ENCODE measurements around the gene CAMK1D.

The CAMK1D gene

GRCh38 chr10:12592967-12593366 lies 243.6 kb downstream of the CAMK1D start:
- intact Hi-C loops (cut with DNase I; ENCODE audit: low total_unique reads), result no loop called here
- no peaks in the 10 kb centered on the region for H3K36me3 ChIP-seq
- no peaks in the 10 kb centered on the region for H3K27me3 ChIP-seq
- H3K9me3 ChIP-seq, result peaks cover 0 to 3% (median 0%) of the 10 kb centered on the region in 3 donors
- H3K27ac ChIP-seq, result no peak overlapping the region
- no peaks in the 10 kb centered on the region for H3K4me1 ChIP-seq
- H3K4me3 ChIP-seq, result no peak overlapping the region
- TF ChIP-seq CTCF (IDR thresholded peaks at IDR 0.05), result no peak
- no peak for DNase-seq

- DNase-seq, result peak in 1 of 2 donors; percentile 47
- Histone ChIP-seq H3K27ac (no peak overlapping the region), H3K9me3 (peaks cover 0 to 3% (median 0%) of the 10 kb centered on the region in 3 donors), H3K4me3 (no peak overlapping the region), H3K4me1 (no peaks in the 10 kb centered on the region), H3K36me3 (no peaks in the 10 kb centered on the region), H3K27me3 (no peaks in the 10 kb centered on the region)
- intact Hi-C loops (cut with DNase I; ENCODE audit: low total_unique reads), result no loop called here
- no peak for TF ChIP-seq CTCF (IDR thresholded peaks at IDR 0.05)
Measured at GRCh38 chr10:12594448-12594944, 245.1 kb downstream of the CAMK1D start.

- Histone ChIP-seq H3K9me3 (peaks cover 0 to 3% (median 0%) of the 10 kb centered on the region in 3 donors), H3K27me3 (no peaks in the 10 kb centered on the region), H3K36me3 (no peaks in the 10 kb centered on the region), H3K4me1 (no peaks in the 10 kb centered on the region), H3K27ac (no peak overlapping the region), H3K4me3 (no peak overlapping the region)
- no peak for DNase-seq
- TF ChIP-seq CTCF (IDR thresholded peaks at IDR 0.05), result no peak
- intact Hi-C loops (cut with DNase I; ENCODE audit: low total_unique reads), result no loop called here
Measured at GRCh38 chr10:12595936-12596576, 246.7 kb downstream of the CAMK1D start.

GRCh38 chr10:12597176-12597575 lies 247.8 kb downstream of the CAMK1D start:
- H3K9me3 ChIP-seq, result peaks cover 0 to 3% (median 0%) of the 10 kb centered on the region in 3 donors
- DNase-seq, result no peak
- H3K27me3 ChIP-seq, result no peaks in the 10 kb centered on the region
- no peak overlapping the region for H3K27ac ChIP-seq
- H3K4me1 ChIP-seq, result no peaks in the 10 kb centered on the region
- TF ChIP-seq CTCF (IDR thresholded peaks at IDR 0.05), result no peak
- H3K36me3 ChIP-seq, result no peaks in the 10 kb centered on the region
- intact Hi-C loops (cut with DNase I; ENCODE audit: low total_unique reads), result no loop called here
- H3K4me3 ChIP-seq, result no peak overlapping the region

- Histone ChIP-seq H3K27me3 (no peaks in the 10 kb centered on the region), H3K27ac (no peak overlapping the region), H3K36me3 (no peaks in the 10 kb centered on the region), H3K4me3 (no peak overlapping the region), H3K9me3 (peaks cover 0 to 3% (median 0%) of the 10 kb centered on the region in 3 donors), H3K4me1 (no peaks in the 10 kb centered on the region)
- intact Hi-C loops (cut with DNase I; ENCODE audit: low total_unique reads), result no loop called here
- DNase-seq, result no peak
- TF ChIP-seq CTCF (IDR thresholded peaks at IDR 0.05), result no peak
Measured at GRCh38 chr10:12597788-12598765, 248.7 kb downstream of the CAMK1D start.
